ENCODE measurements around the gene FBXO21.
"Not testable (repeated sequence)": the region's sequence is repeated elsewhere in the genome, so short reads cannot be mapped to it uniquely, and the experiment has no call there.

Gene FBXO21

DNA sequence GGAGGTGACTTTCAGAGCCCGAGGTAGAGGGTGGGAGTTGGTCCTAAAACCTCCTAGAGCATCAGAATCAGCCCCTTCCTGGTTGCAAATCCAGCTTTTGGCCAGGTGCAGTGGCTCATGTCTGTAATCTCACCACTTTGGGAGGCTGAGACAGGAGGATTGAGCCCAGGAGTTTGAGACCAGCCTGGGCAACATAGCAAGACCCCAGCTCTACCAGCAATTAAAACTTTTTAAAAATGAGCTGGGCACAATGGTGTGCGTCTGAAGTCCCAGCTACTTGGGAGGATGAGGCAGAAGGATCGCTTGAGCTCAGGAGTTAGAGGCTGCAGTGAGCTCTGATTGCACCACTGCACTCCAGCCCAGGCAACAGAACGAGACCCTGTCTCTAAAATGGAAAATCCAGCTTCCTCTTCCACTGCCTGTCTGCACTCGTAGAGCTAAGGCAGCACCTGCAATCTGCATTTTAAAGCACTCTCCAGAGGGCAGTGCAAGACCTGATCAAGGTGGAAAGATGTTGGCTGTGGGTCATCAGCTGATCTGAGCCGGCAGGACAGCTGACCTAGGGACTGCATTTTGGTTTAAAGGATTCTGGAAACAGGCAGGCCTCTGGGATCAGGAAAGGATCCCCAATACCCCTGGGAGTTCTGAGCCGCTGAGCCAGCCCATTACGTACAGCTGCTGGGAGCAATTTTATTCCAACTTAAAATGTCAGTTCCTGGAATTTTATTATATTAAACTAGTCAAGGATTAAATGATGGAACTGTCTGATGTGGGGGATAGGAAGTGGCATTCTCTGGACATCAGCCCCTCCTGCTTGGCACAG, 89.2 kb downstream of the FBXO21 start:
- no peak for DNase-seq

DNA sequence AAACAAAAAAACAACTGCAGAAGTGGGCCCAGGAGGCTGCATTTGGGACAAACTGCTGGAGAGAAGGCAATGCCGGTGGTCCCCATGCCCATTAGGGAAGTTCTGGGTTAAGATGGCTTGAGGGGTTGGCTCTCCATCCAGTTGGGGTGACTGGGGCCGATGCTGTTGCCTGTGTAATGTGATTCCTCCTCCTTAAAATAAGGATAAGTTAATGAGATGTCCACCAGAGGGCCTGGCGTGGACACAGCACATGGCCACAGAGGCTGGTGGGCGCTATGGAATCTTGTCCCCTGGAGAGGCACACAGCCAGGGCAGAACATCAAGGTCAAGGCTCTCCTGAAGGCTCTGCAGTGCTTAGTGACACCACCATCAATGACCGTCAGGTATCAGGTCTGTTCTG, 90.0 kb downstream of the FBXO21 start:
- DNase-seq, result no peak

GRCh38 chr12:117098361-117099217, 91.7 kb downstream of the FBXO21 start:
- peak; percentile 36 for DNase-seq

GRCh38 chr12:117098024-117098360, 92.3 kb downstream of the FBXO21 start:
- no peak for DNase-seq

DNA sequence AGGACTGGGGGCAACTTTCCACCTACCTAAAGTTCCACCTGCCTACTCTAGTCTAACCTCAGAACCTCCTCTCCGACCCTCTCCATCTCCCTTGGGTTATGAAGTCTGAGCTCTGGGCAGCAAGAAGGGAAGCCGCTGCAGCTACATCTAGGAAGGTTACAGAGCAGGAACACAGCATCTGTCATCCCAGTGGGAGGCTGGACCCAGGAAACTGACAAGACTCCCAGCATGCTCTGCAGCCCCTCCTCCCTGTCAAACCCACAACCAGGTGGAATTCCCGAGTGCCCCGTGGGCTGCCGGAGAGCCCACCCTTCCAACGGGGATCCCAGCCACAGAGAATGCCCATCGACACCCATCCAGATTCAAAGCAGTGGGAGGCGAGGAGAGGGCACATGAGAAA, 93.1 kb downstream of the FBXO21 start:
- no peak for DNase-seq

DNA sequence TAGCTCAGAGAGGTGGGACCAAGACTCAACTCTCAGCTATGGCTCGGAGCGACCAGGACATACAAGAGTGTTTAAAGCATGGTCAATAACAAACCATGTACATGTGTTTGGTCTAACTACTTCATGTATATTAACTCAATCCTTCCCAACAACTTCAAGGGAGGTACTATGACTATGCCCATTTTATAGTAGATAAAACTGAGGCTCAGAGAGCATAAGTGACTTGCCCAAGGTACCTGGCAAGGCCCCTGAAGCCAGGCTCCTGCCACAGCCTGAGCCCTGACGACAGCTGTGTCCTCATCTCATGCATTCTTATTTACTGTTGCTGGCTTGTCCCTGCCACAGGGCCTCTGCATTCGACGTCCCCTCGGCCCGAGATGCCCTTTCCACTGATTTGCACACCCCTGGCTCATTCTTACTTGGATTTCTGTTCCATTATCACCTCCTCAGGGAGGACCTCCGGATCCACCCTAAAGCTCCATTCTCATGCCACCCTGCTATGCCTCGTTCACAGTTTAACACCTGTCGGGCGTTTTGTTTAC, 93.7 kb downstream of the FBXO21 start:
- no peak for DNase-seq

GRCh38 chr12:117095191-117095590, 95.1 kb downstream of the FBXO21 start:
- DNase-seq, result not testable (repeated sequence)

GRCh38 chr12:117093918-117094630, 96.2 kb downstream of the FBXO21 start:
- DNase-seq, result no peak

DNA sequence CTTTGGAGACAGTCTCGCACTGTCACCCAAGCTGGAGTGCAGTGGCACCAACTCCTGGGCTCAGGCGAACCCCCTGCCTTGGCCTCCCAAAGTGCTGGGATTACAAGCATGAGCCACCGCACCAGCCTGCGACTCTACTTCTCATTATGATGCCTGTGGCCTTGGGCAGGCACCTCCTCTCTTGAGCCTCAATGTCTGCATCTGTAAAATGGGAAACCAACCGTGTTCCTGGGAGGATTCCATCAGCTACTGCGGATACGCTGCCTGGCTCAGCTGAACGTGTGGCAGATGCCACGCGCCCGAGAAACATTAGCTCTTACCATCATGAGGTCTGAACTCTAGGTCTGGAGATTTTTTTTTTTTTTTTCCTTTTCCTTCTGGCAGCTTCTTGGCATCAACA, 96.8 kb downstream of the FBXO21 start:
- DNase-seq, result no peak

DNA sequence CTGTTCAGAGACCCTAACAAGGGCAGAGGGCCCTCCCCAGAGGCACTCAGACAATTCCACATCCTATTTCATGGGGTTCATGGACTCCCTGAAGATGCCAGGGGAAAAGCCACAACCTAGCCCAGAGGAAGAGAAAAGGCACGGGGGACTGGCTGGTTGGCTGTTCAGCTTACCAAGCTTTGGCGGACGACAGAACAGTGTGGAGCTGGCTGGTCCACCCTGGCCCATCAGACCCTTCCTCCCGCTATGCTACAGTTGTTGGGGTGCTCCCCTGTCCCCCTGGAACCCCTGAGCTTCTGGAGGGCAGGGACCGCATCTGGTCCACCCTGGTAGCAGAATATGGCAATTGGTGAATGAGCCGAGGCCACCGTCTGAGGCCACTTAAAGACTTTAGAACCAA, 97.4 kb downstream of the FBXO21 start:
- DNase-seq, result no peak

GRCh38 chr12:117092511-117092780, 97.8 kb downstream of the FBXO21 start:
- no peak for DNase-seq

All from activated CD8-positive, alpha-beta memory T cell treated with anti-CD3 and anti-CD28 coated beads, Interleukin-2, amount 50 U/mL, for 4 hours (primary cell).